GM21619 (cell line): Measurements from ENCODE around the gene MACC1.
"Not testable (repeated sequence)": the region's sequence is repeated elsewhere in the genome, so short reads cannot be mapped to it uniquely, and the experiment has no call there.

ENCODE experiments used
- ATAC-seq: cut with Tn5 transposase; IDR thresholded peaks from one replicate; pipeline ENCODE4 v1.9.1; 2021; ENCODE audit not compliant: unreplicated experiment

MACC1 gene

DNA sequence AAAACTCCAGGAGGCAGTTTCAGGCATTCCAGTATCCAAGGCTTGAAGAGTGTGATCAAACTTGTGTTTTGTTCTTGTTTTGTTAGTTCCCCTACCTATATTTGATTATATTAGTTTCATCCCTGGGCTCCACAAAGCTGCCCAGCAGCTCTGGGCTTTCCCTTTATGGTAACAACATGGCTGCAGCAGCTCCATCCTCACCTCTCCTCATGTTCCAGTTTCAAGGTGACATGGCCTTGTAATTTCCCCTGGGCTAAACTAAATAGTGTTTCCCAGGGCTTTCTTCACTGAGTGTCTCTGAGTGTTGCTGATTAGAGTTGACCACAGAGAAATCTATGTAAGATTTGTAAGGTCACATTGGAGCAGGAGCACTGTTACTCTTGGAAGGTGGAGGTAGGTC is 83.4 kb downstream of the MACC1 start:
- no peak for ATAC-seq

GRCh38 chr7:20132585-20132984 is 84.6 kb downstream of the MACC1 start:
- ATAC-seq: no peak

DNA sequence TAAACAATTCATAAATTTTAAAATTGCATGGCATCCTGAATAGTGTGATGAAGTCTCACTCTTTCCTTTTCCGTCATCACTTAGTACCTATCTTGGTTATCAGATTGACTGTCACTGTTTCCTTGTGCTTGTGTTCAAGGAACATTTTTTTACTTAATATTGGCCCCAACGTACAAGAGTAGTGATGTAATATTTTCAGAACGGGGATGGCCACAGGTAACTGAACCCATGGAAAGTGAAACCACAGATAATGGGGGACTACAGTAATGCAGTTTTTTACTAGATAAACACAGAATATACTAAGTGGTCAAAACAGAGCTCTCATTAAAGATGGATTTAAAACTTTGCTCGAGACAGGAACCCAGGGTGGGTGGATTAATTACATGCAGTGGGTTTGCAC is 85.4 kb downstream of the MACC1 start:
- ATAC-seq: no peak

- ATAC-seq: no peak
Observed at GRCh38 chr7:20129920-20130319, 87.3 kb downstream of the MACC1 start.

GRCh38 chr7:20128001-20128400 is 89.2 kb downstream of the MACC1 start:
- ATAC-seq: no peak

DNA sequence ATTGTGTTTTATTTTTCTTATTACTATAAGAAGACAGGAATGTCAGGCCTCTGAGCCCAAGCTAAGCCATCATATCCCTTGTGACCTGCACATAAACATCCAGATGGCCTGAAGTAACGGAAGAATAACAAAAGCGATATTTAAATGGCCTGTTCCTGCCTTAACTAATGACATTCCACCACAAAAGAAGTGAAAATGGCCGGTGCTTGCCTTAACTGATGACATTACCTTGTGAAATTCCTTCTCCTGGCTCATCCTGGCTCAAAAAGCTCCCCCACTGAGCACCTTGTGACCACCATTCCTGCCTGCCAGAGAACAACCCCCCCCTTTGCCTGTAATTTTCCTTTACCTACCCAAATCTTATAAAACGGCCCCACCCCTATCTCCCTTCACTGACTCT is 91.1 kb downstream of the MACC1 start:
- not testable (repeated sequence) for ATAC-seq

GRCh38 chr7:20124087-20124486 is 93.1 kb downstream of the MACC1 start:
- ATAC-seq: not testable (repeated sequence)

DNA sequence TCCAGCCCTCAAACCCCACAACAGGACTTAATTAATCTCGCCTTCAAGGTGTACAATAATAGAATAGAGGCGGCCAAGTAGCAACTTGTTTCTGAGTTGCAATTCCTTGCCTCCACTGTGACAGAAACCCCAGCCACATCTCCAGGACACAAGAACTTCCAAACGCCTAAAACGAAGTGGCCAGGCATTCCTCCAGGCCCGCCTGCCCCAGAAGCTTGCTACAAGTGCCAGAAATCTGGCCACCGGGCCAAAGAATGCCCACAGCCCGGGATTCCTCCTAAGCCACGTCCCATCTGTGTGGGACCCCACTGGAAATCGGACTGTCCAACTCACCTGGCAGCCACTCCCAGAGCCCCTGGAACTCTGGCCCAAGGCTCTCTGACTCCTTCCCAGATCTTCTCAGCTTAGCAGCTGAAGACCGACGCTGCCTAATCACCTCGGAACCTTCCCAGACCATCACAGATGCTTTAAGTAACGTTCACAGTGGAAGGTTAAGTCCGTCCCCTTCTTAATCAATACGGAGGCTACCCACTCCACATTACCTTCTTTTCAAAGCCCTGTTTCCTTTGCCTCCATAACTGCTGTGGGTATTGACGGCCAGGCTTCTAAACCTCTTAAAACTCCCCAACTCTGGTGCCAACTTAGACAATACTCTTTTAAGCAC is 94.4 kb downstream of the MACC1 start:
- ATAC-seq: not testable (repeated sequence)

GRCh38 chr7:20122073-20122472 is 95.1 kb downstream of the MACC1 start:
- ATAC-seq: no peak

GRCh38 chr7:20121404-20121803 is 95.8 kb downstream of the MACC1 start:
- no peak for ATAC-seq

- ATAC-seq: not testable (repeated sequence)
Observed at GRCh38 chr7:20120611-20121168, 96.5 kb downstream of the MACC1 start.

- ATAC-seq: no peak
Observed at GRCh38 chr7:20116869-20117268, 100.3 kb downstream of the MACC1 start.

GRCh38 chr7:20114468-20114867 is 102.7 kb downstream of the MACC1 start:
- peak; percentile 80 for ATAC-seq

- peak; percentile 88 for ATAC-seq
Observed at GRCh38 chr7:20113427-20114027, 103.7 kb downstream of the MACC1 start.

DNA sequence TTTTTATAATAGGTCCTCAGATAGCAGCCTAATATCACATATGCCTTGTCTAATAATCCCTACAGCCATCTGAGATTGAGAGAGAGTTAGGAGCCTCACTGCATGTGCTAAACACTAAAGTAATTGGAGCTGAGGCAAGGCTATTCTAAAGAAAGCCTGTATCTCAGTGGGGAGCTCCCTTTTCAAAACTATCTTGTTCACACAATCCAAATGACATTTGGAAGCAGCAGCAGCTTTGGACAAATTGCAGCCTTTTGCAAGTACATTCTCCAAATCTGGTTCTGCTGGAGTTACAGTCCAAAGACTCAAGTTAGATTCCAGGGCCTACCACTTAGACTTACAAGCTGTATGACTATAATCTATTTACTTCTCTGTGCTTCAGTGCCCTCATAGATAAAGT is 104.5 kb downstream of the MACC1 start:
- no peak for ATAC-seq

DNA sequence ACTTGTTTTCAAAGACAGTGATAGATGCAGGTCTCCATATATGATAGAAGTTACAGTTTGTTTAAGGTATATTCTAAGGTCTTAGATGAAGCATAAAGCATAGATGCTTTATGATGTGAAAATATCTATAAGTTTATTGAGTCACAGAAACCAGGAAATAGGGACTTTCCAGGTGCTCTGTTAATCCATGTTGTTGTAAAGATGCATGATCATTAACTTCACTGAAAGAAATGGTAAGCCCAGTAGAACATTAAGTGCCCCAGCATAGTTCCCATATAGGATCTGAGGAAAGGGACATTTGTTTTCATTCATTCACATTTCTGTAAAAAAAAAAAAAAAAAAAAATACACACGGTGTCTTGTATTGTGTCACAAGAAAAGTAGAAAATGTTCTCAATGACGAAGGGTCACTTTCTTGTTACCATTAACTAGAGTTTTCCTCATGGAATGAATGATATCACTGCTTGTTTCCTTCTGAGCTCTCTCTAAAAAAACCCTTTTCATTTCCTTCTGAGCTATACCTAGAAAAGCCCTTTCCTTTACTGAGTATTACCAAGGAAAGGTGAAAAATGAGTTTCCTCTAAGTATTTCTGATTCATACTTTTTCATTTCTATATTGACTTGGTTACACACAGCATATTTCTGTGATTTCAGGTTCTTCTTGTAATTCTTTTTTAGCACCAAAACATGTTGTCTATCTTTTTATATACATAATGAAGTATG is 105.2 kb downstream of the MACC1 start:
- no peak for ATAC-seq

GRCh38 chr7:20107582-20107981 is 109.6 kb downstream of the MACC1 start:
- ATAC-seq: no peak

DNA sequence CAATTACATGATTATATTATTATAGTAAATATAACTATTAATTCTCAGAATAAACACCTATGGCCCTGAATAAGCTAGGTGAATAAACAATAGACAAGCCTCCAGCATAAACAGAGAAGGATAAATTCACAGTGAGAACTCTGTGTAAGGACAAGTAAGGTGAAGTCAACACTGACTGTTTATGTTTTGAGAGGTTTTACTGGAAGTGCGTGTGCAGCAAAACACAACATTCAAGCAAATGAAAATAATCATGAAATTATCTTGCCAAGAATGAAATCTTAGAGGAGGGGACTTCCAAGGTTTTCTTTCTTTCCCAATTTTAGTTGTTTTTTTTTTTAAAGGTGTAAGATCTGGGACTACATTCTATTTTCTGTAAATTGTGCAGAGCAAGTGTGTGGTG is 112.5 kb downstream of the MACC1 start:
- no peak for ATAC-seq

- ATAC-seq: no peak
Observed at GRCh38 chr7:20102982-20103381, 114.2 kb downstream of the MACC1 start.

- no peak for ATAC-seq
Observed at GRCh38 chr7:20095862-20096261, 121.3 kb downstream of the MACC1 start.

DNA sequence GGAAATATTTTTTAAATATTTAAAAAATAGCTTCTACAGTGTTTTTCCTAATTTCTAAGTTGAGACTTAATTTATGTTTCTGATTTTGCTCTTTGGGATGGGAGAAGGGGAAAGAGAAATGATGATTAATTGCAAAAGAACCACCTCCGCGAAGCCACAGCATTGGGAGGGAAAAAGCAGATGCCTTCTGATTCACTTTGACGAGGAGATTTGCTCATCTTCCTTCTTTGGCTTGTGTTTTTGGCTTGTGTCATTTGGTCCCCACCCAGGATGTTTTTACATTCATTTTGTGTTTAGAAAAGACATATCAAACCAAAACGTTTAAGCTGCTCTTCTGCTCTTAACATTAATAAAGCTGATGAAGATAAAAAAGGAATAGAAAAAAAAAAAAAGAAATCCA is 121.7 kb downstream of the MACC1 start:
- no peak for ATAC-seq

GRCh38 chr7:20089431-20089830 is 127.8 kb downstream of the MACC1 start:
- ATAC-seq: no peak
